ENCODE results near the gene ZKSCAN3. TPM values are rescaled to one million over a fixed set of nuclear protein-coding genes. Genes with fewer than 3 reads are reported as not detected.

The ZKSCAN3 gene
- total and polyA plus RNA-seq, 2 experiments from 2014 or later = 3.0 to 7.6 TPM

GRCh38 chr6:28343898-28344677, 5.7 kb upstream of the ZKSCAN3 start:
- Mint-ChIP-seq H3K9me3 (no peaks in the 10 kb centered on the region), H3K4me1 (peaks cover 4% of the 10 kb centered on the region; the same call in 1 of the 3 replicates), H3K27me3 (ENCODE audit: insufficient read depth, low read depth, poor library complexity) (peaks cover 5% of the 10 kb centered on the region), H3K27ac (no peak overlapping the region), H3K4me3 (no peak overlapping the region), H3K36me3 (ENCODE audit: low read depth) (no peaks in the 10 kb centered on the region)
- Histone ChIP-seq H3K27me3 (ENCODE audit: insufficient read depth) (no peaks in the 10 kb centered on the region), H3K4me1 (ENCODE audit: insufficient read depth) (no peaks in the 10 kb centered on the region), H3K4me2 (no peak overlapping the region), H3F3A (replicated peaks; ENCODE audit: low read depth) (no peaks in the 10 kb centered on the region), H3K79me2 (replicated peaks; ENCODE audit: insufficient read depth) (no peaks in the 10 kb centered on the region), H2AFZ (no peak overlapping the region), H3K36me3 (ENCODE audit: insufficient read depth) (no peaks in the 10 kb centered on the region), H3K27ac (ENCODE audit: low read depth) (no peak overlapping the region), H3K4me3 (no peak overlapping the region), H3K9me2 (ENCODE audit: insufficient read depth) (no peaks in the 10 kb centered on the region), H4K20me1 (replicated peaks; ENCODE audit: insufficient read depth) (no peaks in the 10 kb centered on the region)
- TF ChIP-seq POLR2AphosphoS5 (IDR thresholded peaks at IDR 0.05; ENCODE audit: low read depth) (no peak), ZNF331 (CRISPR knock-in tag; IDR thresholded peaks at IDR 0.05; ENCODE audit: low read depth) (no peak), REST (IDR thresholded peaks at IDR 0.05; ENCODE audit: unreplicated experiment) (no peak), EZH2 (IDR thresholded peaks at IDR 0.05; ENCODE audit: low read depth, unreplicated experiment) (no peak), NANOG (IDR thresholded peaks at IDR 0.05; ENCODE audit: borderline replicate concordance) (no peak), CREB1 (CRISPR knock-in tag; IDR thresholded peaks at IDR 0.05; ENCODE audit: low read depth) (no peak), STAT1 (IDR thresholded peaks at IDR 0.05; ENCODE audit: unreplicated experiment) (no peak), CTCF (conservative IDR thresholded peaks at IDR 0.05; ENCODE audit: low read depth in 2 of 2) (no peak), EZH2phosphoT487 (IDR thresholded peaks at IDR 0.05; ENCODE audit: unreplicated experiment) (no peak)
- DNase-seq (ENCODE audit: low spot score) (no peak), ATAC-seq (no peak)

GRCh38 chr6:28345201-28345600, 4.5 kb upstream of the ZKSCAN3 start:
- no peaks in the 10 kb centered on the region for H3K36me3 Mint-ChIP-seq (ENCODE audit: low read depth)
- Histone ChIP-seq H3K9me2 (ENCODE audit: insufficient read depth) (no peaks in the 10 kb centered on the region), H3K27ac (ENCODE audit: low read depth) (no peak overlapping the region), H3K79me2 (replicated peaks; ENCODE audit: insufficient read depth) (peaks cover 2% of the 10 kb centered on the region; the same call in 1 of the 2 replicates), H3K4me2 (no peak overlapping the region), H3K36me3 (ENCODE audit: insufficient read depth) (no peaks in the 10 kb centered on the region), H4K20me1 (replicated peaks; ENCODE audit: insufficient read depth) (no peaks in the 10 kb centered on the region), H3K4me1 (ENCODE audit: insufficient read depth) (no peaks in the 10 kb centered on the region), H3K27me3 (ENCODE audit: insufficient read depth) (no peaks in the 10 kb centered on the region), H3K4me3 (no peak overlapping the region), H3F3A (replicated peaks; ENCODE audit: low read depth) (no peaks in the 10 kb centered on the region), H2AFZ (no peak overlapping the region)
- no peak overlapping the region; the same call in 2 of the 3 replicates for H3K4me3 Mint-ChIP-seq
- DNase-seq (ENCODE audit: low spot score) (no peak), ATAC-seq (no peak)
- H3K9me3 Mint-ChIP-seq = no peaks in the 10 kb centered on the region
- H3K27ac Mint-ChIP-seq = no peak overlapping the region
- H3K27me3 Mint-ChIP-seq (ENCODE audit: insufficient read depth, low read depth, poor library complexity) = peaks cover 9% of the 10 kb centered on the region
- H3K4me1 Mint-ChIP-seq = peaks cover 5% of the 10 kb centered on the region; the same call in 1 of the 3 replicates
- TF ChIP-seq CTCF (conservative IDR thresholded peaks at IDR 0.05; ENCODE audit: low read depth in 2 of 2) (no peak), CREB1 (CRISPR knock-in tag; IDR thresholded peaks at IDR 0.05; ENCODE audit: low read depth) (no peak), REST (IDR thresholded peaks at IDR 0.05; ENCODE audit: unreplicated experiment) (no peak), EZH2 (IDR thresholded peaks at IDR 0.05; ENCODE audit: low read depth, unreplicated experiment) (no peak), POLR2AphosphoS5 (IDR thresholded peaks at IDR 0.05; ENCODE audit: low read depth) (no peak), ZNF331 (CRISPR knock-in tag; IDR thresholded peaks at IDR 0.05; ENCODE audit: low read depth) (no peak)
